Thyroid gland (tissue), 4 donors: ENCODE measurements around the gene CNTN5. TPM values are rescaled to one million over a fixed set of nuclear protein-coding genes. Genes with fewer than 3 reads are reported as not detected.
A peak's percentile ranks its signal among the peaks of the same experiment; 100 is the strongest.

Experiments used
- DNase-seq, 2 donors: peaks; one replicate each; pipeline ENCODE4 v3.0.0-alpha.2; 2019
- H3K27ac ChIP-seq, 3 donors: fragments of 200-600 bp; sonication (generic); 1 replicate in 2 of 3; 2 replicates in 1 of 3; pipeline ENCODE4 v1.5.1; 2016 to 2019; ENCODE audit warnings: mild to moderate bottlenecking in 1 of 3, moderate library complexity in 1 of 3
- H3K27me3 ChIP-seq: fragments of 200-600 bp; sonication (generic); one replicate; pipeline ENCODE4 v1.5.1; 2019
- H3K36me3 ChIP-seq, 2 donors: fragments of 200-600 bp; sonication (generic); one replicate each; pipeline ENCODE4 v1.5.1; 2016 to 2019
- H3K4me1 ChIP-seq, 2 donors: fragments of 200-600 bp; sonication (generic); one replicate each; pipeline ENCODE4 v1.5.1; 2017 to 2019
- H3K4me3 ChIP-seq, 3 donors: fragments of 200-600 bp; sonication (generic); replicated peaks in 1 of 3; 1 replicate in 2 of 3; 2 replicates in 1 of 3; pipeline ENCODE4 v1.5.1; 2016; ENCODE audit warnings: mild to moderate bottlenecking in 1 of 3
- H3K9me3 ChIP-seq: fragments of 200-600 bp; sonication (generic); one replicate; pipeline ENCODE4 v1.5.1; 2017
- POLR2A ChIP-seq, 2 donors: fragments of 450-650 bp; IDR thresholded peaks; one replicate each; pipeline ENCODE4 v1.6.1; 2017; ENCODE audit warnings: antibody characterized with exemption in 2 of 2, mild to moderate bottlenecking in 2 of 2, moderate library complexity in 1 of 2
- WGBS, 2 donors: methylation state at CpG; one replicate each; pipeline ENCODE4 v1.1.5; 2017; 5-methylcytosine and 5-hydroxymethylcytosine counted together
- intact Hi-C: fragments of 100-400 bp; cut with DNase I; formaldehyde crosslinking; loops from one replicate; pipeline ENCODE4 v1.15.1; 2023
- total RNA-seq, 4 donors: library from RNA; depleted of rRNA; stranded (reverse); fragments of >200 nt; gene quantifications; one replicate each; pipeline ENCODE4 v1.2.3, GENCODE V29; 2016
- TF ChIP-seq, protein P1 (sequence below), 6 experiments: fragments of 200-600 bp in 3 of 6; fragments of 450-650 bp in 3 of 6; sonication (generic) in 3 of 6; IDR thresholded peaks; one replicate each; pipeline ENCODE4 v1.5.1; 2016 to 2019; ENCODE audit warnings: antibody characterized with exemption in 6 of 6, mild to moderate bottlenecking in 2 of 6, inconsistent platforms in 1 of 6, moderate library complexity in 1 of 6

CNTN5 gene
- total RNA-seq, 4 donors from 2014 or later = 1.9 to 14.3 (median 12.0) TPM

DNA sequence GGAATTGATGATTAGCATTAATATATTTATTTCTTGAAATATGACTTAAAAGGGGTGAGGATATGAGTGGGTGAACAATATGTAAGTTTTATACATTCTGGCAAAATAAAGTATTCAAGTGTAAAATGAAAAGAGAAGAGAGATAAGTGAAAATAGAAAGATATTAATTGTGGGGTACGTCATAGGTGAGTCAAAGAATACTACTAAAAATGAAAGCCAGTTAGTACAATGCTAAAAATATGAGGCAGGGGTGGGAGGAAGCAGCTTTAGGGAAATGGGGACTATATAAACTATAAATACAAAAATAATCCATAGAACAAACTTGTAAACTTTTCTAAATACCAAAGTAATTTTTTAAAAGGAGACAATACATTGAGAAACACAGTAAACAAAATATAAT, 661.4 kb downstream of the CNTN5 start:
- WGBS, 2 donors = 86 to 88% methylated on average over 1 of the region's 1 CpG
- H3K27me3 ChIP-seq = no peaks in the 10 kb centered on the region

DNA sequence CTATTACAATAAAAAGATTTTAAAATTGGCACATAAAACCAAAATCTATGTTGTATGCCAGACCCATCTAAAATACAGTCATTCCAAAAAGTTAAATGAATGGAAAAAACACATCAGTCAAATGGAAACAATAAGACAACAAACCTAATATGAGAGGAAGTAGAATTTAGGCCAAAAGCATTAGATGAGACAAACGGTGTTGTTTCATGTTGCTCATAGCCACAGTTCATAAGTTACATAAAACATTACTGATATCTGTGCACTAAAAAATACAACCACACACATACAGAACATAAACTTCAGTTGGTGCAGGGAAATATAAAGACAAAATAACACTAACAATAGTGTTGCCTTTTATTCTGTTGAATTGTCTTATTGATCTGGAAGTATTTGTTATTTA, 661.9 kb downstream of the CNTN5 start:
- H3K27ac ChIP-seq = no peak overlapping the region
- no peak for DNase-seq
- no peaks in the 10 kb centered on the region for H3K27me3 ChIP-seq
- intact Hi-C loops = no loop called here
- H3K36me3 ChIP-seq = no peaks in the 10 kb centered on the region
- no peaks in the 10 kb centered on the region for H3K4me1 ChIP-seq
- TF ChIP-seq, protein P1, sequence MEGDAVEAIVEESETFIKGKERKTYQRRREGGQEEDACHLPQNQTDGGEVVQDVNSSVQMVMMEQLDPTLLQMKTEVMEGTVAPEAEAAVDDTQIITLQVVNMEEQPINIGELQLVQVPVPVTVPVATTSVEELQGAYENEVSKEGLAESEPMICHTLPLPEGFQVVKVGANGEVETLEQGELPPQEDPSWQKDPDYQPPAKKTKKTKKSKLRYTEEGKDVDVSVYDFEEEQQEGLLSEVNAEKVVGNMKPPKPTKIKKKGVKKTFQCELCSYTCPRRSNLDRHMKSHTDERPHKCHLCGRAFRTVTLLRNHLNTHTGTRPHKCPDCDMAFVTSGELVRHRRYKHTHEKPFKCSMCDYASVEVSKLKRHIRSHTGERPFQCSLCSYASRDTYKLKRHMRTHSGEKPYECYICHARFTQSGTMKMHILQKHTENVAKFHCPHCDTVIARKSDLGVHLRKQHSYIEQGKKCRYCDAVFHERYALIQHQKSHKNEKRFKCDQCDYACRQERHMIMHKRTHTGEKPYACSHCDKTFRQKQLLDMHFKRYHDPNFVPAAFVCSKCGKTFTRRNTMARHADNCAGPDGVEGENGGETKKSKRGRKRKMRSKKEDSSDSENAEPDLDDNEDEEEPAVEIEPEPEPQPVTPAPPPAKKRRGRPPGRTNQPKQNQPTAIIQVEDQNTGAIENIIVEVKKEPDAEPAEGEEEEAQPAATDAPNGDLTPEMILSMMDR (IDR thresholded peaks at IDR 0.05) = no peak
- TF ChIP-seq POLR2A (IDR thresholded peaks at IDR 0.05) = no peak
- WGBS, 2 donors = 60 to 76% methylated on average over 1 of the region's 1 CpG
- no peak overlapping the region for H3K4me3 ChIP-seq
- no peaks in the 10 kb centered on the region for H3K9me3 ChIP-seq

More for the DNA sequence above, 661.4 kb downstream of the CNTN5 start:
- H3K27ac ChIP-seq = no peak overlapping the region
- no peak overlapping the region for H3K4me3 ChIP-seq
- no peak for DNase-seq
- intact Hi-C loops = no loop called here
- TF ChIP-seq, protein P1 (IDR thresholded peaks at IDR 0.05) = no peak
- TF ChIP-seq POLR2A (IDR thresholded peaks at IDR 0.05) = no peak
- no peaks in the 10 kb centered on the region for H3K9me3 ChIP-seq
- no peaks in the 10 kb centered on the region for H3K4me1 ChIP-seq
- H3K36me3 ChIP-seq = no peaks in the 10 kb centered on the region

DNA sequence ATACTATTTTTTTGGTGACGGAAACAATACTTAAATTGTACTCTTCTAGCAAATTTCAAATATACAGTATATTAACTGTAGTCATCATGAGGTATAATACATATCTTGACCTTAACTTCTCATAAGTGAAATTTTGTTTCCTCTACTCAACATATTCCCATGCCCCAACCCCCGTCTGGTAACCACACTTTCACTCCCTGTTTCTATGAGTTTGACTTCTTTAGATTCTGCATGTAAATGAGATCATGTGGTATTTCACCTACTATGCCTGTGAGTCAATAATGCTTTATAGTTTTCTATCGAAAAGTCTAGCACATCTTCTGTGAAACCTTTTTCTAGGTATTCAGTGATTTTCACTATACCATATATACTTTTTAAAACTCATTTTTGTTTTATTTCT, 663.2 kb downstream of the CNTN5 start:
- H3K36me3 ChIP-seq = no peaks in the 10 kb centered on the region
- 91 to 92% methylated on average over 3 of the region's 3 CpGs for WGBS, 2 donors
- no peaks in the 10 kb centered on the region for H3K9me3 ChIP-seq
- H3K4me1 ChIP-seq = no peaks in the 10 kb centered on the region
- H3K4me3 ChIP-seq = no peak overlapping the region
- no peaks in the 10 kb centered on the region for H3K27me3 ChIP-seq
- no peak overlapping the region for H3K27ac ChIP-seq
- no peak for DNase-seq
- no peak for TF ChIP-seq POLR2A (IDR thresholded peaks at IDR 0.05)
- TF ChIP-seq, protein P1 (IDR thresholded peaks at IDR 0.05) = no peak
- intact Hi-C loops = no loop called here

DNA sequence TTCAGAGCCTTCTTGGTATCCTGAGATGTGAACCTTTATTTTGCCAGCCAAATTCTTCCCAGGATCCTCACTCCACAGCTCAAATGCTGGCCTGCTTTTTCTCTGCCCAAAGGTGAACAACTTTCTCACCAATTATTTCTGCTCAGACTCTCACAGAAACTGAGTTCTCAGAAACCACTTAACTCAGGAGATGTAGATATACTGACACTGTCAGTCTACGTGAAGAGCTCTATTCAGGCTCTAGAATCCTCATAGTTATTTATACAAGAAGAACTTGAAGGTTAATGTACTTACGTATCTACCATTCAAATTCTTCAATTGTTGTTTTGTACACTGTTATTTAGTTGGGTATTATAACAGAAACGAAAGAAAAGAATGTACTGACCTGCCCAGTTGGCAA, 666.1 kb downstream of the CNTN5 start:
- Histone ChIP-seq H3K9me3 (no peaks in the 10 kb centered on the region), H3K4me1 (no peaks in the 10 kb centered on the region), H3K36me3 (no peaks in the 10 kb centered on the region), H3K4me3 (no peak overlapping the region), H3K27ac (no peak overlapping the region), H3K27me3 (no peaks in the 10 kb centered on the region)
- intact Hi-C loops = no loop called here
- TF ChIP-seq, protein P1 (IDR thresholded peaks at IDR 0.05) = no peak
- TF ChIP-seq POLR2A (IDR thresholded peaks at IDR 0.05) = no peak
- 50 to 60% methylated on average over 3 of the region's 3 CpGs for WGBS, 2 donors
- no peak for DNase-seq

DNA sequence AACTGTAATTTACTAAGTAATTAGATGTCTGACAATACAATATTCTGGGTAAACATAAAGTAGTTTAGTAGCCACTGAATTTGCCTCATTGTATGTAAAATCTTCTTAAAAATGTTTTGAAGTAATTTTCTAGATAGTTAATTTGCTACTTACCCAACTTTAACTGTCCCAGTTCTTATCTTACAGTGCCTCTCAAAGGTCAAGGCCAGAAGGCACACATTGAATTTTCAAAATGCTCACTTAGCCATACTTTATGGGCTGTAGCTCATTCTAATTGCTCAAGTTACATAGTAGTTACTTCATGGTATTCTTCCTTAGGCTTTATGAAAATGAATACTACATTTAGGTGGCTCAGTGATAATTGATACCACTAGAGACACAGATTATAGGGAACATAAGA, 666.6 kb downstream of the CNTN5 start:
- H3K4me1 ChIP-seq = no peaks in the 10 kb centered on the region
- H3K27ac ChIP-seq = no peak overlapping the region
- intact Hi-C loops = no loop called here
- no peak for DNase-seq
- TF ChIP-seq, protein P1 (IDR thresholded peaks at IDR 0.05) = peak in 2 of 6 experiments; percentile 19 to 27
- no peak for TF ChIP-seq POLR2A (IDR thresholded peaks at IDR 0.05)
- no peak overlapping the region for H3K4me3 ChIP-seq
- no peaks in the 10 kb centered on the region for H3K36me3 ChIP-seq
- H3K27me3 ChIP-seq = no peaks in the 10 kb centered on the region
- no peaks in the 10 kb centered on the region for H3K9me3 ChIP-seq
